ENCODE data around the gene ATOX1.

The ATOX1 gene

GRCh38 chr5:151718153-151718552 lies 40.3 kb downstream of the ATOX1 start:
- no peaks in the 10 kb centered on the region for H3F3A ChIP-seq (ENCODE audit: control insufficient read depth, insufficient read depth)
- no peak for TF ChIP-seq CTCF (IDR thresholded peaks at IDR 0.05; ENCODE audit: low read depth, low read length, poor library complexity, severe bottlenecking)
- TF ChIP-seq EZH2phosphoT487 (IDR thresholded peaks at IDR 0.05; ENCODE audit: borderline replicate concordance, low read length) = no peak
- H3K4me2 ChIP-seq (ENCODE audit: low read length) = no peak overlapping the region
- no peaks in the 10 kb centered on the region for H3K27me3 ChIP-seq (ENCODE audit: control insufficient read depth, low read length)
- no peaks in the 10 kb centered on the region for H4K20me1 ChIP-seq (ENCODE audit: control insufficient read depth, insufficient read depth, low read depth, low read length)
- no peaks in the 10 kb centered on the region for H3K9me3 ChIP-seq (ENCODE audit: control insufficient read depth, insufficient read depth, low read length)
- H3K9me2 ChIP-seq (replicated peaks; ENCODE audit: control insufficient read depth, low read length) = no peaks in the 10 kb centered on the region
- H3K79me2 ChIP-seq (ENCODE audit: control insufficient read depth, low read length) = no peaks in the 10 kb centered on the region
- no peak overlapping the region for H3K27ac ChIP-seq (ENCODE audit: low read depth, low read length)
- H3K36me3 ChIP-seq (ENCODE audit: control insufficient read depth, low read length) = no peaks in the 10 kb centered on the region
- H3K4me1 ChIP-seq (ENCODE audit: control insufficient read depth, low read length) = peaks cover 57% of the 10 kb centered on the region
- no peak overlapping the region for H3K4me3 ChIP-seq (ENCODE audit: low read length)

GRCh38 chr5:151717416-151717815 lies 41.0 kb downstream of the ATOX1 start:
- no peak for TF ChIP-seq EZH2phosphoT487 (IDR thresholded peaks at IDR 0.05; ENCODE audit: borderline replicate concordance, low read length)
- no peak for TF ChIP-seq CTCF (IDR thresholded peaks at IDR 0.05; ENCODE audit: low read depth, low read length, poor library complexity, severe bottlenecking)
- no peak overlapping the region for H3K4me3 ChIP-seq (ENCODE audit: low read length)

GRCh38 chr5:151709109-151709735 lies 49.2 kb downstream of the ATOX1 start:
- Histone ChIP-seq H3K9me2 (replicated peaks; ENCODE audit: control insufficient read depth, low read length) (no peaks in the 10 kb centered on the region), H3K9me3 (ENCODE audit: control insufficient read depth, insufficient read depth, low read length) (peaks cover 8% of the 10 kb centered on the region; the same call in 1 of the 2 replicates), H3K4me1 (ENCODE audit: control insufficient read depth, low read length) (peaks cover 43% of the 10 kb centered on the region), H3K27ac (ENCODE audit: low read depth, low read length) (no peak overlapping the region), H3F3A (ENCODE audit: control insufficient read depth, insufficient read depth) (peaks cover 13% of the 10 kb centered on the region; the same call in 1 of the 2 replicates), H4K20me1 (ENCODE audit: control insufficient read depth, insufficient read depth, low read depth, low read length) (no peaks in the 10 kb centered on the region), H3K4me3 (ENCODE audit: low read length) (no peak overlapping the region), H3K79me2 (ENCODE audit: control insufficient read depth, low read length) (no peaks in the 10 kb centered on the region), H3K27me3 (ENCODE audit: control insufficient read depth, low read length) (no peaks in the 10 kb centered on the region), H3K4me2 (ENCODE audit: low read length) (no peak overlapping the region), H3K36me3 (ENCODE audit: control insufficient read depth, low read length) (no peaks in the 10 kb centered on the region)
- TF ChIP-seq EZH2phosphoT487 (IDR thresholded peaks at IDR 0.05; ENCODE audit: borderline replicate concordance, low read length) = no peak
- TF ChIP-seq CTCF (IDR thresholded peaks at IDR 0.05; ENCODE audit: low read depth, low read length, poor library complexity, severe bottlenecking) = no peak

More at GRCh38 chr5:151717416-151717815, 41.0 kb downstream of the ATOX1 start:
- H3K79me2 ChIP-seq (ENCODE audit: control insufficient read depth, low read length) = no peaks in the 10 kb centered on the region
- peaks cover 51% of the 10 kb centered on the region for H3K4me1 ChIP-seq (ENCODE audit: control insufficient read depth, low read length)
- no peaks in the 10 kb centered on the region for H3K9me2 ChIP-seq (replicated peaks; ENCODE audit: control insufficient read depth, low read length)
- H3K27me3 ChIP-seq (ENCODE audit: control insufficient read depth, low read length) = no peaks in the 10 kb centered on the region
- H3K4me2 ChIP-seq (ENCODE audit: low read length) = no peak overlapping the region
- no peaks in the 10 kb centered on the region for H4K20me1 ChIP-seq (ENCODE audit: control insufficient read depth, insufficient read depth, low read depth, low read length)
- H3K27ac ChIP-seq (ENCODE audit: low read depth, low read length) = no peak overlapping the region
- no peaks in the 10 kb centered on the region for H3K36me3 ChIP-seq (ENCODE audit: control insufficient read depth, low read length)
- no peaks in the 10 kb centered on the region for H3K9me3 ChIP-seq (ENCODE audit: control insufficient read depth, insufficient read depth, low read length)
- H3F3A ChIP-seq (ENCODE audit: control insufficient read depth, insufficient read depth) = no peaks in the 10 kb centered on the region

Measured in DOHH2 (cell line).